Fibroblast of lung (primary cell): ENCODE data around the gene INPP5A. TPM values are rescaled to one million over a fixed set of nuclear protein-coding genes. Genes with fewer than 3 reads are reported as not detected.
A peak's percentile ranks its signal among the peaks of the same experiment; 100 is the strongest.
"Not testable (repeated sequence)": the region's sequence is repeated elsewhere in the genome, so short reads cannot be mapped to it uniquely, and the experiment has no call there.

Experiments used
- DNase-seq, 2 donors: peaks; one replicate each; pipeline versions ENCODE4 v3.0.0 to v3.0.0-alpha.2; 2010; ENCODE audit warnings: low read depth in 2 of 2
- H2AFZ ChIP-seq: 2 replicates; pipeline ENCODE4 v1.5.1; 2012; ENCODE audit warnings: low read length, control low read depth, inconsistent platforms
- H3K27ac ChIP-seq: 2 replicates; pipeline ENCODE4 v1.5.1; 2011; ENCODE audit warnings: low read length, control low read depth; ENCODE audit not compliant: insufficient read depth
- H3K27me3 ChIP-seq: 2 replicates; pipeline ENCODE4 v1.5.1; 2011; ENCODE audit warnings: mild to moderate bottlenecking, low read length; ENCODE audit not compliant: control insufficient read depth, insufficient read depth
- H3K36me3 ChIP-seq: 2 replicates; pipeline ENCODE4 v1.5.1; 2011; ENCODE audit warnings: low read length; ENCODE audit not compliant: control insufficient read depth, insufficient read depth
- H3K4me1 ChIP-seq: 2 replicates; pipeline ENCODE4 v1.5.1; 2011; ENCODE audit warnings: low read length; ENCODE audit not compliant: control insufficient read depth, insufficient read depth; ENCODE audit errors: extremely low read depth
- H3K4me2 ChIP-seq: 2 replicates; pipeline ENCODE4 v1.5.1; 2011; ENCODE audit warnings: low read length, control low read depth; ENCODE audit not compliant: insufficient read depth; ENCODE audit errors: extremely low read depth
- H3K4me3 ChIP-seq, 4 experiments: fragments of 200-600 bp in 1 of 4; sonication (generic) in 1 of 4; replicated peaks in 1 of 4; 2 replicates each; pipeline ENCODE4 v1.5.1; 2011 to 2016; ENCODE audit warnings: low read length in 4 of 4, low read depth in 3 of 4, mild to moderate bottlenecking in 3 of 4, control low read depth in 2 of 4, inconsistent platforms in 1 of 4, mixed read lengths in 1 of 4; ENCODE audit not compliant: insufficient read depth in 1 of 4; ENCODE audit errors: control extremely low read depth in 1 of 4
- H3K79me2 ChIP-seq: 2 replicates; pipeline ENCODE4 v1.5.1; 2012; ENCODE audit warnings: mild to moderate bottlenecking, low read length, inconsistent platforms; ENCODE audit not compliant: control insufficient read depth, insufficient read depth
- H3K9ac ChIP-seq: 2 replicates; pipeline ENCODE4 v1.5.1; 2011; ENCODE audit warnings: mild to moderate bottlenecking, low read length, control low read depth; ENCODE audit not compliant: insufficient read depth
- H3K9me3 ChIP-seq: 2 replicates; pipeline ENCODE4 v1.5.1; 2012; ENCODE audit warnings: low read depth, low read length; ENCODE audit not compliant: control insufficient read depth, insufficient read depth
- H4K20me1 ChIP-seq: 2 replicates; pipeline ENCODE4 v1.5.1; 2011; ENCODE audit warnings: low read length; ENCODE audit not compliant: control insufficient read depth, insufficient read depth; ENCODE audit errors: extremely low read depth
- EZH2 ChIP-seq: IDR thresholded peaks from 2 replicates; pipeline ENCODE4 v1.5.1; 2012; ENCODE audit warnings: low read length, control low read depth, mild to moderate bottlenecking; ENCODE audit errors: missing control alignments
- polyA plus RNA-seq, 2 donors: library from polyadenylated mRNA; depleted of rRNA in 1 of 2; stranded (reverse) in 1 of 2; unstranded in 1 of 2; fragments of >200 nt; gene quantifications; 2 replicates each; pipeline ENCODE4 v1.2.1, GENCODE V29; 2011 to 2012; ENCODE audit warnings: missing spikeins in 1 of 2
- total RNA-seq: library from RNA; depleted of rRNA; stranded (reverse); fragments of >200 nt; gene quantifications from 2 replicates; pipeline ENCODE4 v1.2.1, GENCODE V29; 2014
- TF ChIP-seq, protein P1 (sequence below), 2 donors: IDR thresholded peaks in 1 of 2; conservative IDR thresholded peaks in 1 of 2; 1 replicate in 1 of 2; 2 replicates in 1 of 2; pipeline ENCODE4 v1.5.1; 2011 to 2012; ENCODE audit warnings: low read length in 2 of 2, control low read depth in 1 of 2, inconsistent platforms in 1 of 2, low read depth in 1 of 2, mild to moderate bottlenecking in 1 of 2

INPP5A gene
- total and polyA plus RNA-seq, 2 donors (not counting 1 experiment from before 2014, with no cell fraction given), result 24.6 to 39.9 TPM

GRCh38 chr10:132570771-132571649 lies 33.4 kb downstream of the INPP5A start:
- H3K4me1 ChIP-seq, result peaks cover 18% of the 10 kb centered on the region
- H3K4me2 ChIP-seq, result no peak overlapping the region
- H3K27ac ChIP-seq, result no peak overlapping the region
- no peaks in the 10 kb centered on the region for H3K27me3 ChIP-seq
- TF ChIP-seq, protein P1, sequence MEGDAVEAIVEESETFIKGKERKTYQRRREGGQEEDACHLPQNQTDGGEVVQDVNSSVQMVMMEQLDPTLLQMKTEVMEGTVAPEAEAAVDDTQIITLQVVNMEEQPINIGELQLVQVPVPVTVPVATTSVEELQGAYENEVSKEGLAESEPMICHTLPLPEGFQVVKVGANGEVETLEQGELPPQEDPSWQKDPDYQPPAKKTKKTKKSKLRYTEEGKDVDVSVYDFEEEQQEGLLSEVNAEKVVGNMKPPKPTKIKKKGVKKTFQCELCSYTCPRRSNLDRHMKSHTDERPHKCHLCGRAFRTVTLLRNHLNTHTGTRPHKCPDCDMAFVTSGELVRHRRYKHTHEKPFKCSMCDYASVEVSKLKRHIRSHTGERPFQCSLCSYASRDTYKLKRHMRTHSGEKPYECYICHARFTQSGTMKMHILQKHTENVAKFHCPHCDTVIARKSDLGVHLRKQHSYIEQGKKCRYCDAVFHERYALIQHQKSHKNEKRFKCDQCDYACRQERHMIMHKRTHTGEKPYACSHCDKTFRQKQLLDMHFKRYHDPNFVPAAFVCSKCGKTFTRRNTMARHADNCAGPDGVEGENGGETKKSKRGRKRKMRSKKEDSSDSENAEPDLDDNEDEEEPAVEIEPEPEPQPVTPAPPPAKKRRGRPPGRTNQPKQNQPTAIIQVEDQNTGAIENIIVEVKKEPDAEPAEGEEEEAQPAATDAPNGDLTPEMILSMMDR (conservative IDR thresholded peaks at IDR 0.05 in 1 of 2, IDR thresholded peaks at IDR 0.05 in 1 of 2; ENCODE audit: low read depth in 1 of 2, low read length in 2 of 2), result no peak
- no peak for TF ChIP-seq EZH2
- no peak overlapping the region for H2AFZ ChIP-seq
- H3K36me3 ChIP-seq, result no peaks in the 10 kb centered on the region
- H3K4me3 ChIP-seq, result no peak overlapping the region
- H3K9ac ChIP-seq, result no peak overlapping the region
- H4K20me1 ChIP-seq, result peaks cover 7% of the 10 kb centered on the region
- no peak for DNase-seq
- H3K79me2 ChIP-seq, result peaks cover 8% of the 10 kb centered on the region
- no peaks in the 10 kb centered on the region for H3K9me3 ChIP-seq

DNA sequence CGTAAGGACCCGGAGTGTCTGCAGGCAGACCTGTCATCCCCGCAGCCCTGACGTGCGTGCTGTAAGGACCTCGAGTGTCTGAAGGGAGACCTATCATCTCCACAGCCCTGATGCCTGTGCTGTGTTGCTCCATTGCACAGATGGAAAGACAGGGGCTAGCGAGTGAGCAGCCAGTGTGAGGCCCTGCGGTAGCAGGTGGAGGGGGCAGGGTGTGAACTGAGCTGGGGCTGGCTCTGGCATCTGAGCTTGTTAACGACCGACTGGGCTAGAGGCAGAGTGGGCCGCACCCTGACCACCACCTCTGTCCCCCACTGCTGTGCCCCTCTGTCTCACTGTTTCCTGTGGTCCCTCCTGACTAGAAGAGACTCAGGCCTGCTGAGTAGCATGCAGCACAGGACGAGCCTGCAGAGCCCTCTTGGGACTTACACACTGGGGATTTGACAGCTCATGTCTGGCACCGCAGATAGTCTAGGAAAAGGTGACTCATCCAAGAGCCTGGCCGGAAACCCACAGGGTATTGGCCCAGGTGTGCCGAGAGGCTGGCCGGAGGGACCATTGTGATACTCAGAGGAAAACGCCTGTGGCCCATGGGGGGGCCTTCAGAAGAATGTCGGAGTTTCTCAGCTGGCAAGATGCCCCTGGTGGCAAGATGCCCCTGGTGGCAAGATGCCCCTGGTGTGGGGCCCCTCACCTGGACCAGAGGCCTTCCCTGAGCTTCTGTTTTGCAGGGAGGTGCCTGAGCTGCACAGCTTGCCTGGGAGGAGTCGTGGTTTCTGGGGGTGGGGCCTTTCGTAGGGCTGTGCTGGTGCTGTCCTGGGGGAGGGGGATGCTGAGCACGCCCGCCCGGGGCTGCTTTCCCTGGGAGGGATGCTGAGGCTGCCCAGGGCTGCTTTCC lies 34.3 kb downstream of the INPP5A start:
- Histone ChIP-seq H3K9me3 (no peaks in the 10 kb centered on the region), H3K79me2 (peaks cover 11% of the 10 kb centered on the region), H3K4me1 (peaks cover 18% of the 10 kb centered on the region), H3K27ac (no peak overlapping the region), H3K4me3 (no peak overlapping the region), H3K36me3 (no peaks in the 10 kb centered on the region), H4K20me1 (peaks cover 7% of the 10 kb centered on the region), H3K4me2 (peak overlapping the region; percentile 23), H3K9ac (no peak overlapping the region), H2AFZ (no peak overlapping the region), H3K27me3 (no peaks in the 10 kb centered on the region)
- no peak for TF ChIP-seq EZH2
- TF ChIP-seq, protein P1 (conservative IDR thresholded peaks at IDR 0.05 in 1 of 2, IDR thresholded peaks at IDR 0.05 in 1 of 2; ENCODE audit: low read depth in 1 of 2, low read length in 2 of 2), result no peak
- peak; percentile 63 to 90 for DNase-seq

- no peak overlapping the region for H2AFZ ChIP-seq
- no peaks in the 10 kb centered on the region for H3K36me3 ChIP-seq
- no peak overlapping the region for H3K9ac ChIP-seq
- no peak overlapping the region for H3K4me2 ChIP-seq
- peaks cover 12% of the 10 kb centered on the region for H3K79me2 ChIP-seq
- peaks cover 7% of the 10 kb centered on the region for H4K20me1 ChIP-seq
- DNase-seq, result peak; percentile 31 to 36
- H3K27ac ChIP-seq, result no peak overlapping the region
- H3K9me3 ChIP-seq, result no peaks in the 10 kb centered on the region
- peaks cover 18% of the 10 kb centered on the region for H3K4me1 ChIP-seq
- no peak overlapping the region for H3K4me3 ChIP-seq
- H3K27me3 ChIP-seq, result no peaks in the 10 kb centered on the region
- TF ChIP-seq, protein P1 (conservative IDR thresholded peaks at IDR 0.05 in 1 of 2, IDR thresholded peaks at IDR 0.05 in 1 of 2; ENCODE audit: low read depth in 1 of 2, low read length in 2 of 2), result no peak
- no peak for TF ChIP-seq EZH2
Observed at GRCh38 chr10:132572545-132572937, 35.0 kb downstream of the INPP5A start.

DNA sequence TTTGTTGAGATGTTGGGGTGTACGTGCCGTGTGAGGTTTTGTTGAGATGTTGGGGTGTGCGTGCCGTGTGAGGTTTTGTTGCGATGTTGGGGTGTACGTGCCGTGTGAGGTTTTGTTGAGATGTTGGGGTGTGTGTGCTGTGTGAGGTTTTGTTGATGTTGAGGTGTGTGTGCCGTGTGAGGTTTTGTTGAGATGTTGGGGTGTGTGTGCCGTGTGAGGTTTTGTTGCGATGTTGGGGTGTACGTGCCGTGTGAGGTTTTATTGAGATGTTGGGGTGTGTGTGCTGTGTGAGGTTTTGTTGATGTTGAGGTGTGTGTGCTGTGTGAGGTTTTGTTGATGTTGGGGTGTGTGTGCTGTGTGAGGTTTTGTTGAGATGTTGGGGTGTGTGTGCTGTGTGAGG lies 35.4 kb downstream of the INPP5A start:
- not testable (repeated sequence) for H3K4me2 ChIP-seq, H3K27me3 ChIP-seq, H3K4me3 ChIP-seq, H3K27ac ChIP-seq, H3K9me3 ChIP-seq, H3K9ac ChIP-seq, H3K36me3 ChIP-seq, DNase-seq, H2AFZ ChIP-seq, H4K20me1 ChIP-seq
- H3K79me2 ChIP-seq, result peaks cover 12% of the 10 kb centered on the region
- peaks cover 18% of the 10 kb centered on the region for H3K4me1 ChIP-seq
